Measurements from ENCODE around the gene CNKSR2.
"Not testable (repeated sequence)": the region's sequence is repeated elsewhere in the genome, so short reads cannot be mapped to it uniquely, and the experiment has no call there.

The CNKSR2 gene

DNA sequence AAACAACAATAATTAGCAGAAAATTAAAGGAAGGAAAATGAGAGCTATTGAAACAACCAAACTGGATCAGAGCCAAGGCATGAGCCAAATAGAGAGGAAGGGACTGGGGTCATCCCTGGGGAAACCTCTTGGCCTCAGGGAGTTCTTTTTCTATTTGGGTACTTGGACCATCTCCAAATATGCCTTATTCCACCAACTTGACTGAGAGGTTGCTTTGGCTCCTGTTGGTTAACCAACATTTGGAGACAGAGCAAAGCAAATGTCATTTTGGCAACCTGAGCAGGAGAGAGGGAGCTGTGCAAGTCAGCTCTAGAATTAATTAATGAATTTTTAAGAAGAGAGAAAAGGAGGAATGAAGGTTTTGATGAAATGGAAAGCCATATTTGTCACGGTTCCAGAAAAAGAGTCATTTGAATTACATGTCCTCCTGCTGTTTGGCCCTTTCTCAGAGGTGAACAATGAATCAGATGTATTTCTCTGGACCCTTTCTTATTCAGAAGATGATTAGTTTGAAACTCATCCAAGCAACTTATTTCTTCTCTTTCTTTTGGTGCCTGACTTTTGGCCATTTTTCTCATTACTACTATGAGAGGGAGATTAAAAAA is 119.1 kb downstream of the CNKSR2 start:
- H3K27ac ChIP-seq (ENCODE audit: low read length), result no peak overlapping the region
- WGBS (ENCODE audit: insufficient coverage, insufficient read length), result no CpG with 5 or more reads among the region's 1 CpG
- H3K9me3 ChIP-seq (ENCODE audit: control insufficient read depth, insufficient read depth, low read length), result no peaks in the 10 kb centered on the region
- H3K27me3 ChIP-seq (ENCODE audit: control insufficient read depth, insufficient read depth, low read length), result no peaks in the 10 kb centered on the region
- DNase-seq (ENCODE audit: low read depth, low spot score), result no peak
- H3K4me1 ChIP-seq (ENCODE audit: control insufficient read depth, insufficient read depth, low read length), result no peaks in the 10 kb centered on the region
- H3K36me3 ChIP-seq (ENCODE audit: control insufficient read depth, insufficient read depth, low read length), result no peaks in the 10 kb centered on the region
- no peak overlapping the region for H3K4me3 ChIP-seq (ENCODE audit: low read length)

DNA sequence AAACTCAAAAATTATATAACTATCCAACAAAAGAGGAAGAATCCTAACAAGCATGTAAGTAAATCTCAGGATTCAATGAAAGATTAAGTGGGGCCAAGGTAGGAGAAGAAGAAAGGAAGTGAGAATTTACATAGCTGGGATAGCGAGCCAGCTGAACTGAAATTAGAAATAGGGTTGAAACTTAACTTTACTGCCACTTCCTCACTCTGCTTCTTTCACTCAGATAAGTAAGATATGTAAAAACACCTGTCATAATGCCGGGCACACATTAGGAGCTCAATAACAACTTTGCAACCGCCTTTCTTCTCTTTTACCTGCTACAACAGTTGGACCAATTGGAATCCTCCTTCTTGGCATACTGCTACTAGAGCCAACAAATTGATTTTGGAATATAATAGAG is 129.4 kb downstream of the CNKSR2 start:
- Histone ChIP-seq H3K27ac (ENCODE audit: low read length) (no peak overlapping the region), H3K4me3 (ENCODE audit: low read length) (no peak overlapping the region), H3K27me3 (ENCODE audit: control insufficient read depth, insufficient read depth, low read length) (no peaks in the 10 kb centered on the region), H3K9me3 (ENCODE audit: control insufficient read depth, insufficient read depth, low read length) (no peaks in the 10 kb centered on the region), H3K36me3 (ENCODE audit: control insufficient read depth, insufficient read depth, low read length) (no peaks in the 10 kb centered on the region), H3K4me1 (ENCODE audit: control insufficient read depth, insufficient read depth, low read length) (no peaks in the 10 kb centered on the region)
- WGBS (ENCODE audit: insufficient coverage, insufficient read length), result no CpG with 5 or more reads among the region's 3 CpGs
- DNase-seq (ENCODE audit: low read depth, low spot score), result no peak

DNA sequence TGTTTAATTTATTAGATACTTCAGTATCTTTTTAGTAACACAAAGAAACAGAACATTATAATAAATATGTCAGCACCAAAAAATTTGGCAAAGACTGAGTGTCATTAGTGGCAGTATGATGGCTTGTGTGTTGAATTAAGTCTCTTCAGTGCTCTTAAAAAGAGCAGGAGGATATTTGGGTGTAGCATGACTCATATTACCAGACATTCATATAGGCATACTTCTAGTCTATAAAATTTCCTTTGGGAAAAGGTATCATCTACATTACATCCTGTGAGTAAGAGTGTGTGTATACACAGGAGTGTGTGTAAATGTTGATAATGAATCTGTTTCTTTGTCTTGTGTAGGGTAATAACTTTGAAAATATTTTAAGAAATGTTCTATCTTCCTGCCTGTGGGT is 135.7 kb downstream of the CNKSR2 start:
- Histone ChIP-seq H3K36me3 (ENCODE audit: control insufficient read depth, insufficient read depth, low read length) (no peaks in the 10 kb centered on the region), H3K27me3 (ENCODE audit: control insufficient read depth, insufficient read depth, low read length) (no peaks in the 10 kb centered on the region), H3K27ac (ENCODE audit: low read length) (no peak overlapping the region), H3K9me3 (ENCODE audit: control insufficient read depth, insufficient read depth, low read length) (no peaks in the 10 kb centered on the region), H3K4me1 (ENCODE audit: control insufficient read depth, insufficient read depth, low read length) (no peaks in the 10 kb centered on the region), H3K4me3 (ENCODE audit: low read length) (no peak overlapping the region)
- DNase-seq (ENCODE audit: low read depth, low spot score), result no peak

DNA sequence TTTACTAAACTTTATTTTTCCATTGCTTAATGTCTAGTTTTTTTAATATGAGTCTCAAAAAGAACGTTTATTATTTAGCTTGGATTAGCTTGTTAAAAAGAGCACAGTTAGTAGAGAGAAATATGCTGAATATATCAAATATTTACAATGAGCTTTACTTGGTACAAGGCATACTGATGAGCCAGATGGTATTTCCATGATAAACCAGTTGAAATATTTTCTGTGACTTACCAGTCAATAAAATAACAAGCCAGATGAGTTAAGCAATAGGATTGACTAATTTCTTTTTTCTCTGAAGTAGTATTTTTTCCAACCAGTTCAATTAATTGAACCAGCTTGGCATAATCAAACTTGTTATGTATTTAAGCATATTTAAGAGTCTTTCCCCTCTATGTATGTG is 149.8 kb downstream of the CNKSR2 start:
- Histone ChIP-seq H3K27ac (ENCODE audit: low read length) (no peak overlapping the region), H3K36me3 (ENCODE audit: control insufficient read depth, insufficient read depth, low read length) (no peaks in the 10 kb centered on the region), H3K4me1 (ENCODE audit: control insufficient read depth, insufficient read depth, low read length) (no peaks in the 10 kb centered on the region), H3K4me3 (ENCODE audit: low read length) (no peak overlapping the region), H3K27me3 (ENCODE audit: control insufficient read depth, insufficient read depth, low read length) (no peaks in the 10 kb centered on the region), H3K9me3 (ENCODE audit: control insufficient read depth, insufficient read depth, low read length) (no peaks in the 10 kb centered on the region)
- DNase-seq (ENCODE audit: low read depth, low spot score), result no peak
- no CpG with 5 or more reads among the region's 1 CpG for WGBS (ENCODE audit: insufficient coverage, insufficient read length)

DNA sequence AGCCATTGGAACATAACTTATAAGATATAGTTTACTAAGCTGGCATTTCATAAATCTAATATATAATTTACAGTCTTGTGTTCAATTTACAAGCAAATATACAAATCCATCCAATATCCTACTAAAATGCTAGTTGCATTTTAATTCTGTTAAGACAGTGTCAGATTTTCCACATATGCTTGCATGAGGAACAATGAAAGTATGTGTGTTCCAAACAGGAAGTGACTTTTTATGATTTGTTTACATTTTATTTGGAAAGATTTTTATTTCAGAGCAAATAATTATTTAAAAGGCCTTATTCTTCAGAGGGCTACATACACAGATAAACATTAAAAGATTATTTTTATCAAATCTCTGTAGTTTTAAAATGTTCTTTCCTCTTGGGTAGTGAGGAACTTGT is 153.9 kb downstream of the CNKSR2 start:
- no peaks in the 10 kb centered on the region for H3K36me3 ChIP-seq (ENCODE audit: control insufficient read depth, insufficient read depth, low read length)
- H3K27me3 ChIP-seq (ENCODE audit: control insufficient read depth, insufficient read depth, low read length), result no peaks in the 10 kb centered on the region
- no peaks in the 10 kb centered on the region for H3K4me1 ChIP-seq (ENCODE audit: control insufficient read depth, insufficient read depth, low read length)
- H3K4me3 ChIP-seq (ENCODE audit: low read length), result no peak overlapping the region
- no peak for DNase-seq (ENCODE audit: low read depth, low spot score)
- no peaks in the 10 kb centered on the region for H3K9me3 ChIP-seq (ENCODE audit: control insufficient read depth, insufficient read depth, low read length)
- H3K27ac ChIP-seq (ENCODE audit: low read length), result no peak overlapping the region

DNA sequence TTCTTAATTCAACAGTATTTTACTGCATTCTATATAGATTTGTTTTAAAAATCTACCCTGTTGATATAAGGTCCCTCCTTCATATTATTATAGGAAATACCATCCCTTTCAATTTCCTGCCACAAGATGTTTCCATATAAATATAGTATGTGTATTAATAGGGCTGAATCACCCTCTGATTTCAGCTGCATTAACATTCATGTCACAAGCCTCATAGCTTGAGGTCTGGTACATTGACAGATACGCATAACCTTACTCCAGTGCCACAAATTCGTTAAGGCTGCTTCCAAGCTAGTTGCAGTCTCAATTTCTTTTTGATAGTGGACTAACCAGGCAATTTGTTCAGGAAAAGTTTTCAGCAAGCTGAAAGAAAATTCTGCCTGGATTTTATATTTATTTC is 155.6 kb downstream of the CNKSR2 start:
- no peaks in the 10 kb centered on the region for H3K36me3 ChIP-seq (ENCODE audit: control insufficient read depth, insufficient read depth, low read length)
- no peaks in the 10 kb centered on the region for H3K9me3 ChIP-seq (ENCODE audit: control insufficient read depth, insufficient read depth, low read length)
- no peaks in the 10 kb centered on the region for H3K27me3 ChIP-seq (ENCODE audit: control insufficient read depth, insufficient read depth, low read length)
- DNase-seq (ENCODE audit: low read depth, low spot score), result no peak
- H3K4me3 ChIP-seq (ENCODE audit: low read length), result no peak overlapping the region
- H3K27ac ChIP-seq (ENCODE audit: low read length), result no peak overlapping the region
- H3K4me1 ChIP-seq (ENCODE audit: control insufficient read depth, insufficient read depth, low read length), result no peaks in the 10 kb centered on the region
- no CpG with 5 or more reads among the region's 2 CpGs for WGBS (ENCODE audit: insufficient coverage, insufficient read length)

DNA sequence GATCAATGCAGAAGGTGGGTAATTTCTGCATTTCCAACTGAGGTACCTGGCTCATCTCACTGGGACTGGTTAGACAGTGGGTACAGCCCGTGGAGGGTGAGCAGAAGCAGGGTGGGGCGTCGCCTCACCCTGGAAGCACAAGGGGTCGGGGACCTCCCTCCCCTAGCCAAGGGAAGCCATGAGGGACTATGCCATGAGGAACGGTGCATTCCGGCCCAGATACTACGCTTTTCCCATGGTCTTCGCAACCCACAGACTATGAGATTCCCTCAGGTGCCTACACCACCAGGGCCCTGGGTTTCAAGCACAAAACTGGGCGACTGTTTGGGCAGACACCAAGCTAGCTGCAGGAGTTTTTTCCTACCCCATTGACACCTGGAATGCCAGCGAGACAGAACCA is 170.4 kb downstream of the CNKSR2 start:
- H3K4me3 ChIP-seq (ENCODE audit: low read length); H3K9me3 ChIP-seq (ENCODE audit: control insufficient read depth, insufficient read depth, low read length); H3K4me1 ChIP-seq (ENCODE audit: control insufficient read depth, insufficient read depth, low read length); H3K27ac ChIP-seq (ENCODE audit: low read length); H3K27me3 ChIP-seq (ENCODE audit: control insufficient read depth, insufficient read depth, low read length); DNase-seq (ENCODE audit: low read depth, low spot score); H3K36me3 ChIP-seq (ENCODE audit: control insufficient read depth, insufficient read depth, low read length): not testable (repeated sequence)
- WGBS (ENCODE audit: insufficient coverage, insufficient read length), result no CpG with 5 or more reads among the region's 10 CpGs

DNA sequence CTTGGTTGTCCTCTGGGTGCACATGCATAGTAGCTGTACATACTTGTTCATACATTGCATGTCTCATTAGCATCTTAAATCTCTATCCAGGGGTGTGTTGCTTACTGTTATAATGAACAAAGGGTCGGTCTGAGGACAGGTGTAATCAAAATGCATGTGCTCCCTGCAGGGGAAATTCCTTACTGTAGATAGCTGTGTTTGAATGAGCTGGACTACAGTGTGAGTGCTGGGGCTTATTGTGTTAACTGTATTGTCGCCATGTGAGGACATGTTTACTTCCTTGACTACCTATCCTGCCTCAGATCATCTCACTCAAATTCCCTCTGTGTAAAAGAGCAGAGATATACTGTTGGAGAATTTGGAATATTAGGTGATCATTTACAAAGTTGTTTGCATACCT is 185.2 kb downstream of the CNKSR2 start:
- no peak overlapping the region for H3K27ac ChIP-seq (ENCODE audit: low read length)
- no peaks in the 10 kb centered on the region for H3K36me3 ChIP-seq (ENCODE audit: control insufficient read depth, insufficient read depth, low read length)
- DNase-seq (ENCODE audit: low read depth, low spot score), result no peak
- no CpG with 5 or more reads among the region's 2 CpGs for WGBS (ENCODE audit: insufficient coverage, insufficient read length)
- no peaks in the 10 kb centered on the region for H3K27me3 ChIP-seq (ENCODE audit: control insufficient read depth, insufficient read depth, low read length)
- no peaks in the 10 kb centered on the region for H3K4me1 ChIP-seq (ENCODE audit: control insufficient read depth, insufficient read depth, low read length)
- no peaks in the 10 kb centered on the region for H3K9me3 ChIP-seq (ENCODE audit: control insufficient read depth, insufficient read depth, low read length)
- no peak overlapping the region for H3K4me3 ChIP-seq (ENCODE audit: low read length)

DNA sequence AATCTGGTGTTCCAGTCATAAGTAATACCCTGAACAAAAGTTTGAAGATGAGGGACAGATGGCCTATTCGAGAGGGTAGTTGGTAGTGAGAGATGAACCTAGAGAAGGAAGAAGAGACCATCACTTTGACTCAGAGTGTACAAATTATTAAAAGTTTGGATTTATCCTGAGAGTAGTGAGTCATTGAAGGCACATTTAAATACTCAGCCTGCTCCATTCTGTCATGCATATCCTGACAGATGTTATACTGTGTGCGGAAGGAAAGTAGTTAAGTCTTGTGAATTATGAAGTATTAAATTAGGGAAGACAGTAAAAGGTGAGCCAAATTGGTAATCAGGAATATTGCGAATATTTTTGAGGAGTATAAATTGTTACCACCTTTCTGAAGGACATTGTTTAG is 190.8 kb downstream of the CNKSR2 start:
- Histone ChIP-seq H3K4me1 (ENCODE audit: control insufficient read depth, insufficient read depth, low read length) (no peaks in the 10 kb centered on the region), H3K4me3 (ENCODE audit: low read length) (no peak overlapping the region), H3K9me3 (ENCODE audit: control insufficient read depth, insufficient read depth, low read length) (no peaks in the 10 kb centered on the region), H3K27ac (ENCODE audit: low read length) (no peak overlapping the region), H3K27me3 (ENCODE audit: control insufficient read depth, insufficient read depth, low read length) (no peaks in the 10 kb centered on the region), H3K36me3 (ENCODE audit: control insufficient read depth, insufficient read depth, low read length) (no peaks in the 10 kb centered on the region)
- DNase-seq (ENCODE audit: low read depth, low spot score), result no peak
- 100% methylated on average over 1 of the region's 3 CpGs for WGBS (ENCODE audit: insufficient coverage, insufficient read length)

DNA sequence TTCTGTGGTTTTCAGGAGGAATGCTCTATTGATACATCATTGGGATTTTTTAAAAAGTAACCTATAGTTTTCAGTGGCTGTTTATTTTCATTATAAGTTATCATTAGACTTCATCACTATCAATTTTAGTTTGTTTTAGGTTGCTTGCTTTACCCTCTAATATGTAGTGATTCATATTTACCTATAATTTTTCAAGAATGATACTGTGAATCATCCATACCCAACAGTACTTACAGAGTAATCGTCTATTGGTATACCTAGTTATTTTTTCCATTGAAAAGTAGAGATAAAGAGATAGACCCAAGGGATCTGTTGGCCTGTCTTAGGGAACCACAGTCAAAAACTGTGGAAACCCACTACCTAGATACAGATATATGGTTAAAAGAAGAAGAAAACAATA is 200.6 kb downstream of the CNKSR2 start:
- Histone ChIP-seq H3K36me3 (ENCODE audit: control insufficient read depth, insufficient read depth, low read length) (no peaks in the 10 kb centered on the region), H3K4me1 (ENCODE audit: control insufficient read depth, insufficient read depth, low read length) (no peaks in the 10 kb centered on the region), H3K4me3 (ENCODE audit: low read length) (no peak overlapping the region), H3K27me3 (ENCODE audit: control insufficient read depth, insufficient read depth, low read length) (no peaks in the 10 kb centered on the region), H3K27ac (ENCODE audit: low read length) (no peak overlapping the region), H3K9me3 (ENCODE audit: control insufficient read depth, insufficient read depth, low read length) (no peaks in the 10 kb centered on the region)
- no peak for DNase-seq (ENCODE audit: low read depth, low spot score)
- no CpG with 5 or more reads among the region's 1 CpG for WGBS (ENCODE audit: insufficient coverage, insufficient read length)

DNA sequence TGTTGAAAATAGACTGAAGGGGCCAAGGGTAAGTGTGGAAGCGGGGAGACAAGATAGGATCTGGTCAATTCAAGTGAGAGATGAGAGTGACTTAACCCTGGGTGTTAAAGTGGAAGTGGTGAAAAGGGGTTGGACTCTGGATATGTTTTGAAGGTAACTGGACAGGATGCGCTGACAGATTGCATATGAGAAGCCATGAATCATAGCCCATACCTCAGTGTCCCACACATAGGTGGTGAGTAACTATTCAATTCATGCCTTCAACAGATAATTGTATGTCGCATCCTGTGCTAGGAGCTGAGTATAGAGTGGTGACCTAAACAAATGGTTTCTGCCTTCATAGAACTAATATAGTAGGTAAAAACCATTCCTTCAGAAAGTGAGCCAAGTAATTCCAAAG is 207.3 kb downstream of the CNKSR2 start:
- WGBS (ENCODE audit: insufficient coverage, insufficient read length), result no CpG with 5 or more reads among the region's 3 CpGs
- H3K9me3 ChIP-seq (ENCODE audit: control insufficient read depth, insufficient read depth, low read length), result no peaks in the 10 kb centered on the region
- no peaks in the 10 kb centered on the region for H3K27me3 ChIP-seq (ENCODE audit: control insufficient read depth, insufficient read depth, low read length)
- no peak overlapping the region for H3K4me3 ChIP-seq (ENCODE audit: low read length)
- DNase-seq (ENCODE audit: low read depth, low spot score), result no peak
- H3K27ac ChIP-seq (ENCODE audit: low read length), result no peak overlapping the region
- no peaks in the 10 kb centered on the region for H3K4me1 ChIP-seq (ENCODE audit: control insufficient read depth, insufficient read depth, low read length)
- H3K36me3 ChIP-seq (ENCODE audit: control insufficient read depth, insufficient read depth, low read length), result no peaks in the 10 kb centered on the region

Data from iPS DF 6.9 (cell line).